ENCODE results near the gene HLX. TPM values are rescaled to one million over a fixed set of nuclear protein-coding genes. Genes with fewer than 3 reads are reported as not detected.

The HLX gene
- total and polyA plus RNA-seq, 4 donors = 3.0 to 8.3 (median 6.1) TPM

DNA sequence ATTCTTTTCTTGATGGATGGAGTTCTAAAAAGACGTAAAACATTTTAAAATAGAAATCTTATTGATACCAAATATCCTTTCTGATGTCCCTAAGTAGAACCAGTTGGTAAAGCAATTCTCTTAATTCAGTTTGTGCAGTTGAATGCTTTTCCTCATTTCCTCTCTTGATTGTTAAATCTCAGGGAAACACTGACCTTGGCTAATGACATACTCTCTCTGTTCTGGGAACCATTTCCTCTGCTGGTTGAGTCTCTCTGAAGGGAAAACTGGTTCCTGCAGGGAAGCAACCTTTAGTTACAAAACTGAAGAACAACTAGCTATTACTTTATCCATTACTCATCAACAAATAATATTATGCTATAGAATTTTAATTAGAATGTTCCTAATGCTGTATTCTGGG is 36.7 kb downstream of the HLX start:
- DNase-seq (ENCODE audit: low spot score) = no peak
- Histone ChIP-seq H3K4me3 (ENCODE audit: low read depth in 1 of 3, low read length in 3 of 3) (no peak overlapping the region), H3K9ac (ENCODE audit: low read depth in 1 of 2, low read length in 2 of 2) (no peak overlapping the region), H3K27me3 (ENCODE audit: control insufficient read depth in 4 of 4, insufficient read depth in 4 of 4, low read length in 3 of 4) (no peaks in the 10 kb centered on the region), H3K4me1 (ENCODE audit: control insufficient read depth in 4 of 4, insufficient read depth in 4 of 4, low read length in 3 of 4) (peaks cover 12 to 30% (median 21%) of the 10 kb centered on the region in 4 donors), H3K36me3 (ENCODE audit: control insufficient read depth in 4 of 4, insufficient read depth in 3 of 4, low read depth in 1 of 4, low read length in 3 of 4) (no peaks in the 10 kb centered on the region), H3K27ac (ENCODE audit: low read depth in 1 of 2, low read length in 2 of 2) (no peak overlapping the region), H3K9me3 (ENCODE audit: control insufficient read depth in 4 of 4, low read length in 3 of 4) (no peaks in the 10 kb centered on the region)
- TF ChIP-seq RAD21 (IDR thresholded peaks at IDR 0.05) = no peak
- 87% methylated on average over 1 of the region's 1 CpG for WGBS

DNA sequence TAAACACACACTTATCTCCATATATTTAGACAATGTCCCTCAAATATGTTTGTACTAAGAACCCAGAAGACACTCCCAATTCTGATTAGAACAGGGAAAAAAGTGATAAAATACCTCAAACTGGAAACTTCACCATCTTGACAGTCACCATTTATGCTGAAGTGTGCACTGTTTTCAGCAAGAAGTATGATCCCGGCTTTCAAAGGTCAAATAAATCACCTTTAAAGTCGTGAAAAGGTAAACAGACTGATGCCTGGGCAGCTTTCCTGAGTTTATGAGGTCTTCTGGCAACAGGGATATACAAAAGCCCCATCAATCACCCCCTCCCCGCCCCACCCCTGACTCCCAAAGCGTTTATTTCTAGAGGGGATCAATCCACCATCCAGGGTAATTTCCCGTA is 37.9 kb downstream of the HLX start:
- Histone ChIP-seq H3K36me3 (ENCODE audit: control insufficient read depth in 4 of 4, insufficient read depth in 3 of 4, low read depth in 1 of 4, low read length in 3 of 4) (no peaks in the 10 kb centered on the region), H3K4me3 (ENCODE audit: low read depth in 1 of 3, low read length in 3 of 3) (no peak overlapping the region), H3K9ac (ENCODE audit: low read depth in 1 of 2, low read length in 2 of 2) (no peak overlapping the region), H3K27me3 (ENCODE audit: control insufficient read depth in 4 of 4, insufficient read depth in 4 of 4, low read length in 3 of 4) (no peaks in the 10 kb centered on the region), H3K9me3 (ENCODE audit: control insufficient read depth in 4 of 4, low read length in 3 of 4) (no peaks in the 10 kb centered on the region), H3K4me1 (ENCODE audit: control insufficient read depth in 4 of 4, insufficient read depth in 4 of 4, low read length in 3 of 4) (peaks cover 12 to 36% (median 23%) of the 10 kb centered on the region in 4 donors), H3K27ac (ENCODE audit: low read depth in 1 of 2, low read length in 2 of 2) (no peak overlapping the region)
- DNase-seq (ENCODE audit: low spot score) = no peak
- TF ChIP-seq FOXA1 (IDR thresholded peaks at IDR 0.05) = no peak
- TF ChIP-seq, protein P1, sequence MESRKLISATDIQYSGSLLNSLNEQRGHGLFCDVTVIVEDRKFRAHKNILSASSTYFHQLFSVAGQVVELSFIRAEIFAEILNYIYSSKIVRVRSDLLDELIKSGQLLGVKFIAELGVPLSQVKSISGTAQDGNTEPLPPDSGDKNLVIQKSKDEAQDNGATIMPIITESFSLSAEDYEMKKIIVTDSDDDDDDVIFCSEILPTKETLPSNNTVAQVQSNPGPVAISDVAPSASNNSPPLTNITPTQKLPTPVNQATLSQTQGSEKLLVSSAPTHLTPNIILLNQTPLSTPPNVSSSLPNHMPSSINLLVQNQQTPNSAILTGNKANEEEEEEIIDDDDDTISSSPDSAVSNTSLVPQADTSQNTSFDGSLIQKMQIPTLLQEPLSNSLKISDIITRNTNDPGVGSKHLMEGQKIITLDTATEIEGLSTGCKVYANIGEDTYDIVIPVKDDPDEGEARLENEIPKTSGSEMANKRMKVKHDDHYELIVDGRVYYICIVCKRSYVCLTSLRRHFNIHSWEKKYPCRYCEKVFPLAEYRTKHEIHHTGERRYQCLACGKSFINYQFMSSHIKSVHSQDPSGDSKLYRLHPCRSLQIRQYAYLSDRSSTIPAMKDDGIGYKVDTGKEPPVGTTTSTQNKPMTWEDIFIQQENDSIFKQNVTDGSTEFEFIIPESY (IDR thresholded peaks at IDR 0.05) = no peak
- TF ChIP-seq, protein P2, sequence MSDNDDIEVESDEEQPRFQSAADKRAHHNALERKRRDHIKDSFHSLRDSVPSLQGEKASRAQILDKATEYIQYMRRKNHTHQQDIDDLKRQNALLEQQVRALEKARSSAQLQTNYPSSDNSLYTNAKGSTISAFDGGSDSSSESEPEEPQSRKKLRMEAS (IDR thresholded peaks at IDR 0.05) = no peak
- TF ChIP-seq RAD21 (IDR thresholded peaks at IDR 0.05) = no peak
- TF ChIP-seq, protein P3, sequence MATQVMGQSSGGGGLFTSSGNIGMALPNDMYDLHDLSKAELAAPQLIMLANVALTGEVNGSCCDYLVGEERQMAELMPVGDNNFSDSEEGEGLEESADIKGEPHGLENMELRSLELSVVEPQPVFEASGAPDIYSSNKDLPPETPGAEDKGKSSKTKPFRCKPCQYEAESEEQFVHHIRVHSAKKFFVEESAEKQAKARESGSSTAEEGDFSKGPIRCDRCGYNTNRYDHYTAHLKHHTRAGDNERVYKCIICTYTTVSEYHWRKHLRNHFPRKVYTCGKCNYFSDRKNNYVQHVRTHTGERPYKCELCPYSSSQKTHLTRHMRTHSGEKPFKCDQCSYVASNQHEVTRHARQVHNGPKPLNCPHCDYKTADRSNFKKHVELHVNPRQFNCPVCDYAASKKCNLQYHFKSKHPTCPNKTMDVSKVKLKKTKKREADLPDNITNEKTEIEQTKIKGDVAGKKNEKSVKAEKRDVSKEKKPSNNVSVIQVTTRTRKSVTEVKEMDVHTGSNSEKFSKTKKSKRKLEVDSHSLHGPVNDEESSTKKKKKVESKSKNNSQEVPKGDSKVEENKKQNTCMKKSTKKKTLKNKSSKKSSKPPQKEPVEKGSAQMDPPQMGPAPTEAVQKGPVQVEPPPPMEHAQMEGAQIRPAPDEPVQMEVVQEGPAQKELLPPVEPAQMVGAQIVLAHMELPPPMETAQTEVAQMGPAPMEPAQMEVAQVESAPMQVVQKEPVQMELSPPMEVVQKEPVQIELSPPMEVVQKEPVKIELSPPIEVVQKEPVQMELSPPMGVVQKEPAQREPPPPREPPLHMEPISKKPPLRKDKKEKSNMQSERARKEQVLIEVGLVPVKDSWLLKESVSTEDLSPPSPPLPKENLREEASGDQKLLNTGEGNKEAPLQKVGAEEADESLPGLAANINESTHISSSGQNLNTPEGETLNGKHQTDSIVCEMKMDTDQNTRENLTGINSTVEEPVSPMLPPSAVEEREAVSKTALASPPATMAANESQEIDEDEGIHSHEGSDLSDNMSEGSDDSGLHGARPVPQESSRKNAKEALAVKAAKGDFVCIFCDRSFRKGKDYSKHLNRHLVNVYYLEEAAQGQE (IDR thresholded peaks at IDR 0.05) = no peak
- TF ChIP-seq YY1 (IDR thresholded peaks at IDR 0.05) = no peak
- TF ChIP-seq SP1 (IDR thresholded peaks at IDR 0.05) = no peak
- no peak for TF ChIP-seq EGR1 (IDR thresholded peaks at IDR 0.05; ENCODE audit: low read depth in 2 of 2)
- TF ChIP-seq, protein P4, sequence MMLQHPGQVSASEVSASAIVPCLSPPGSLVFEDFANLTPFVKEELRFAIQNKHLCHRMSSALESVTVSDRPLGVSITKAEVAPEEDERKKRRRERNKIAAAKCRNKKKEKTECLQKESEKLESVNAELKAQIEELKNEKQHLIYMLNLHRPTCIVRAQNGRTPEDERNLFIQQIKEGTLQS (IDR thresholded peaks at IDR 0.05) = no peak
- TF ChIP-seq HNF4A (conservative IDR thresholded peaks at IDR 0.05) = no peak
- no peak for TF ChIP-seq FOXA2 (IDR thresholded peaks at IDR 0.05)
- TF ChIP-seq, protein P5, sequence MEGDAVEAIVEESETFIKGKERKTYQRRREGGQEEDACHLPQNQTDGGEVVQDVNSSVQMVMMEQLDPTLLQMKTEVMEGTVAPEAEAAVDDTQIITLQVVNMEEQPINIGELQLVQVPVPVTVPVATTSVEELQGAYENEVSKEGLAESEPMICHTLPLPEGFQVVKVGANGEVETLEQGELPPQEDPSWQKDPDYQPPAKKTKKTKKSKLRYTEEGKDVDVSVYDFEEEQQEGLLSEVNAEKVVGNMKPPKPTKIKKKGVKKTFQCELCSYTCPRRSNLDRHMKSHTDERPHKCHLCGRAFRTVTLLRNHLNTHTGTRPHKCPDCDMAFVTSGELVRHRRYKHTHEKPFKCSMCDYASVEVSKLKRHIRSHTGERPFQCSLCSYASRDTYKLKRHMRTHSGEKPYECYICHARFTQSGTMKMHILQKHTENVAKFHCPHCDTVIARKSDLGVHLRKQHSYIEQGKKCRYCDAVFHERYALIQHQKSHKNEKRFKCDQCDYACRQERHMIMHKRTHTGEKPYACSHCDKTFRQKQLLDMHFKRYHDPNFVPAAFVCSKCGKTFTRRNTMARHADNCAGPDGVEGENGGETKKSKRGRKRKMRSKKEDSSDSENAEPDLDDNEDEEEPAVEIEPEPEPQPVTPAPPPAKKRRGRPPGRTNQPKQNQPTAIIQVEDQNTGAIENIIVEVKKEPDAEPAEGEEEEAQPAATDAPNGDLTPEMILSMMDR (IDR thresholded peaks at IDR 0.05; ENCODE audit: low read depth, low read length, missing input control) = no peak
- TF ChIP-seq TAF1 (conservative IDR thresholded peaks at IDR 0.05) = no peak
- TF ChIP-seq GABPA (IDR thresholded peaks at IDR 0.05 in 1 of 2, conservative IDR thresholded peaks at IDR 0.05 in 1 of 2) = no peak
- TF ChIP-seq RXRA (IDR thresholded peaks at IDR 0.05) = no peak
- TF ChIP-seq HNF4G (IDR thresholded peaks at IDR 0.05) = no peak
- TF ChIP-seq JUND (IDR thresholded peaks at IDR 0.05) = no peak
- no peak for TF ChIP-seq NR2F2 (IDR thresholded peaks at IDR 0.05)
- WGBS = 40% methylated on average over 5 of the region's 5 CpGs

Measured in liver (tissue), 9 donors.